GM10266 (cell line): Measurements from ENCODE around the gene STRA8.

Experiments used
- DNase-seq: peaks from one replicate; pipeline ENCODE4 v3.0.0; 2012; ENCODE audit errors: extremely low spot score
- CTCF ChIP-seq: IDR thresholded peaks from 2 replicates; pipeline ENCODE4 v1.5.1; 2012; ENCODE audit warnings: mild to moderate bottlenecking, low read depth; ENCODE audit not compliant: control insufficient read depth, insufficient read depth; ENCODE audit errors: missing control alignments

Gene STRA8

GRCh38 chr7:135283959-135284638, 50.5 kb downstream of the STRA8 start:
- no peak for DNase-seq
- TF ChIP-seq CTCF = no peak

GRCh38 chr7:135285547-135286233, 52.1 kb downstream of the STRA8 start:
- no peak for DNase-seq
- TF ChIP-seq CTCF = no peak

- DNase-seq = no peak
- no peak for TF ChIP-seq CTCF
These were observed 53.2 kb downstream of the STRA8 start for GRCh38 chr7:135286876-135287275.

- TF ChIP-seq CTCF = no peak
- no peak for DNase-seq
These were observed 57.0 kb downstream of the STRA8 start for GRCh38 chr7:135290594-135290993.

GRCh38 chr7:135291809-135292253, 58.2 kb downstream of the STRA8 start:
- TF ChIP-seq CTCF = no peak
- no peak for DNase-seq

GRCh38 chr7:135299235-135299634, 65.6 kb downstream of the STRA8 start:
- TF ChIP-seq CTCF = no peak
- DNase-seq = no peak
